Fibroblast of the aortic adventitia (primary cell): ENCODE data around the gene ARVCF. TPM values are rescaled to one million over a fixed set of nuclear protein-coding genes. Genes with fewer than 3 reads are reported as not detected.

Experiments used
- DNase-seq: peaks from one replicate; pipeline ENCODE4 v3.0.0-alpha.2; 2010; ENCODE audit warnings: low read depth
- H3K4me3 ChIP-seq: 2 replicates; pipeline ENCODE4 v1.5.1; 2011; ENCODE audit warnings: low read depth, mild to moderate bottlenecking, control low read depth, low read length, moderate library complexity
- CTCF ChIP-seq: IDR thresholded peaks from 2 replicates; pipeline ENCODE4 v1.5.1; 2011; ENCODE audit warnings: mild to moderate bottlenecking, low read length, control low read depth, inconsistent platforms; ENCODE audit not compliant: insufficient read depth
- total RNA-seq: library from RNA; depleted of rRNA; stranded (reverse); fragments of >200 nt; gene quantifications from 2 replicates; pipeline ENCODE4 v1.2.3, GENCODE V29; 2012; ENCODE audit warnings: low replicate concordance

ARVCF gene
- 9.7 and 12.9 TPM in 2 replicates for total RNA-seq

- H3K4me3 ChIP-seq = peak within 1 kb of the TSS; percentile 65
- DNase-seq = peak; percentile 86
- TF ChIP-seq CTCF = peak; percentile 16
Observed at GRCh38 chr22:20016734-20017621, at the start of gene ARVCF. Gene ARVCF (minus strand): TSS chr22:20016823. CDS start chr22:19990794, 26,029 bp downstream.

- DNase-seq = no peak
- TF ChIP-seq CTCF = no peak
- no peak overlapping the region for H3K4me3 ChIP-seq
Observed at GRCh38 chr22:20065896-20066616, 49.4 kb upstream of the ARVCF start.

GRCh38 chr22:20064545-20065262, 48.1 kb upstream of the ARVCF start:
- no peak for TF ChIP-seq CTCF
- no peak overlapping the region for H3K4me3 ChIP-seq
- no peak for DNase-seq

- DNase-seq = no peak
- no peak for TF ChIP-seq CTCF
- no peak overlapping the region for H3K4me3 ChIP-seq
Observed at GRCh38 chr22:20064140-20064480, 47.5 kb upstream of the ARVCF start.

GRCh38 chr22:20063271-20064139, 46.9 kb upstream of the ARVCF start:
- no peak for TF ChIP-seq CTCF
- H3K4me3 ChIP-seq = no peak overlapping the region
- DNase-seq = no peak

- no peak overlapping the region for H3K4me3 ChIP-seq
- TF ChIP-seq CTCF = no peak
- DNase-seq = no peak
Observed at GRCh38 chr22:20062766-20063083, 46.1 kb upstream of the ARVCF start.
